ENCODE data around the gene METRN. TPM values are rescaled to one million over a fixed set of nuclear protein-coding genes. Genes with fewer than 3 reads are reported as not detected.
A peak's percentile ranks its signal among the peaks of the same experiment; 100 is the strongest.
"Not testable (repeated sequence)": the region's sequence is repeated elsewhere in the genome, so short reads cannot be mapped to it uniquely, and the experiment has no call there.

METRN gene
- total RNA-seq, 1 experiment from 2014 or later, result 69.5 TPM

GRCh38 chr16:689175-689897 lies 25.6 kb upstream of the METRN start:
- intact Hi-C loops (cut with micrococcal nuclease), result no loop called here
- DNase-seq (ENCODE audit: unreplicated experiment), result no peak
- Mint-ChIP-seq H3K4me3 (ENCODE audit: unreplicated experiment) (peak overlapping the region; percentile 87), H3K9me3 (ENCODE audit: unreplicated experiment) (no peaks in the 10 kb centered on the region), H3K27ac (ENCODE audit: low read depth, unreplicated experiment) (peak overlapping the region; percentile 86), H3K27me3 (ENCODE audit: insufficient read depth, unreplicated experiment) (no peaks in the 10 kb centered on the region), H3K36me3 (ENCODE audit: insufficient read depth, unreplicated experiment) (peaks cover 66% of the 10 kb centered on the region), H3K4me1 (ENCODE audit: insufficient read depth, unreplicated experiment) (peaks cover 10% of the 10 kb centered on the region)
- no peak for TF ChIP-seq CTCF (IDR thresholded peaks at IDR 0.05; ENCODE audit: unreplicated experiment)
- CTCF ChIA-PET, result interaction anchor here (0.6 to 1.9 kb wide), 4 partner anchors 22 to 200 kb away, joined by 3 to 7 read pairs (median 5); no protein-coding TSS in a partner anchor
- BruUV-seq (replicated peaks), result no TSS peak
- POLR2A ChIA-PET, result interaction anchor here (0.6 to 4.1 kb wide), 16 partner anchors 8 to 413 kb away, joined by 3 to 32 read pairs (median 4); partner anchors contain the start of genes ANTKMT, CCDC78, FBXL16 and METRN

GRCh38 chr16:691242-691641 lies 23.7 kb upstream of the METRN start:
- Mint-ChIP-seq H3K4me1 (ENCODE audit: insufficient read depth, unreplicated experiment) (peaks cover 10% of the 10 kb centered on the region), H3K4me3 (ENCODE audit: unreplicated experiment) (peak overlapping the region; percentile 87), H3K36me3 (ENCODE audit: insufficient read depth, unreplicated experiment) (peaks cover 75% of the 10 kb centered on the region)
- DNase-seq (ENCODE audit: unreplicated experiment); H3K27ac Mint-ChIP-seq (ENCODE audit: low read depth, unreplicated experiment); BruUV-seq (replicated peaks); H3K9me3 Mint-ChIP-seq (ENCODE audit: unreplicated experiment); intact Hi-C loops (cut with micrococcal nuclease); H3K27me3 Mint-ChIP-seq (ENCODE audit: insufficient read depth, unreplicated experiment): not testable (repeated sequence)
- ChIA-PET POLR2A (interaction anchor here (1.1 to 4.1 kb wide), 5 partner anchors 10 to 29 kb away, joined by 3 to 32 read pairs (median 17); partner anchors contain the start of genes ANTKMT, METRN, RHBDL1 and STUB1), CTCF (interaction anchor here (0.6 kb wide), 1 partner anchor 306 kb away, joined by 3 read pairs; no protein-coding TSS in a partner anchor)

GRCh38 chr16:692356-693108 lies 22.4 kb upstream of the METRN start:
- ChIA-PET POLR2A (interaction anchor here (0.6 to 1.4 kb wide), 9 partner anchors 8 to 728 kb away, joined by 3 to 9 read pairs (median 3); partner anchors contain the start of genes JMJD8, METRN, RHOT2 and STUB1), CTCF (interaction anchor here (1.0 kb wide), 1 partner anchor 22 kb away, joined by 3 read pairs; no protein-coding TSS in a partner anchor)
- TF ChIP-seq CTCF (IDR thresholded peaks at IDR 0.05; ENCODE audit: unreplicated experiment), result no peak
- Mint-ChIP-seq H3K36me3 (ENCODE audit: insufficient read depth, unreplicated experiment) (peaks cover 83% of the 10 kb centered on the region), H3K4me1 (ENCODE audit: insufficient read depth, unreplicated experiment) (peaks cover 10% of the 10 kb centered on the region), H3K4me3 (ENCODE audit: unreplicated experiment) (no peak overlapping the region), H3K27me3 (ENCODE audit: insufficient read depth, unreplicated experiment) (no peaks in the 10 kb centered on the region), H3K9me3 (ENCODE audit: unreplicated experiment) (no peaks in the 10 kb centered on the region), H3K27ac (ENCODE audit: low read depth, unreplicated experiment) (no peak overlapping the region)
- DNase-seq (ENCODE audit: unreplicated experiment), result no peak
- intact Hi-C loops (cut with micrococcal nuclease), result no loop called here
- TSS peak; percentile 66 for BruUV-seq (replicated peaks)

GRCh38 chr16:693364-693763 lies 21.6 kb upstream of the METRN start:
- no peak overlapping the region for H3K27ac Mint-ChIP-seq (ENCODE audit: low read depth, unreplicated experiment)
- H3K4me3 Mint-ChIP-seq (ENCODE audit: unreplicated experiment), result no peak overlapping the region
- H3K27me3 Mint-ChIP-seq (ENCODE audit: insufficient read depth, unreplicated experiment), result no peaks in the 10 kb centered on the region
- TF ChIP-seq CTCF (IDR thresholded peaks at IDR 0.05; ENCODE audit: unreplicated experiment), result no peak
- no peak for DNase-seq (ENCODE audit: unreplicated experiment)
- BruUV-seq (replicated peaks), result no TSS peak
- CTCF ChIA-PET, result interaction anchor here (1.0 kb wide), 1 partner anchor 21 kb away, joined by 3 read pairs; no protein-coding TSS in a partner anchor
- no peaks in the 10 kb centered on the region for H3K9me3 Mint-ChIP-seq (ENCODE audit: unreplicated experiment)
- H3K4me1 Mint-ChIP-seq (ENCODE audit: insufficient read depth, unreplicated experiment), result peaks cover 10% of the 10 kb centered on the region
- POLR2A ChIA-PET, result interaction anchor here (1.0 to 1.4 kb wide), 6 partner anchors 9 to 166 kb away, joined by 3 to 9 read pairs (median 6); partner anchors contain the start of genes CAPN15, JMJD8, RHOT2 and STUB1
- intact Hi-C loops (cut with micrococcal nuclease), result no loop called here
- H3K36me3 Mint-ChIP-seq (ENCODE audit: insufficient read depth, unreplicated experiment), result peaks cover 90% of the 10 kb centered on the region
